HG03039 (cell line): ENCODE measurements around the gene ARHGAP10.

Source experiments
- ATAC-seq: cut with Tn5 transposase; IDR thresholded peaks from one replicate; pipeline ENCODE4 v1.9.1; 2021; ENCODE audit warnings: mild to moderate bottlenecking, moderate library complexity; ENCODE audit not compliant: unreplicated experiment

The ARHGAP10 gene

DNA sequence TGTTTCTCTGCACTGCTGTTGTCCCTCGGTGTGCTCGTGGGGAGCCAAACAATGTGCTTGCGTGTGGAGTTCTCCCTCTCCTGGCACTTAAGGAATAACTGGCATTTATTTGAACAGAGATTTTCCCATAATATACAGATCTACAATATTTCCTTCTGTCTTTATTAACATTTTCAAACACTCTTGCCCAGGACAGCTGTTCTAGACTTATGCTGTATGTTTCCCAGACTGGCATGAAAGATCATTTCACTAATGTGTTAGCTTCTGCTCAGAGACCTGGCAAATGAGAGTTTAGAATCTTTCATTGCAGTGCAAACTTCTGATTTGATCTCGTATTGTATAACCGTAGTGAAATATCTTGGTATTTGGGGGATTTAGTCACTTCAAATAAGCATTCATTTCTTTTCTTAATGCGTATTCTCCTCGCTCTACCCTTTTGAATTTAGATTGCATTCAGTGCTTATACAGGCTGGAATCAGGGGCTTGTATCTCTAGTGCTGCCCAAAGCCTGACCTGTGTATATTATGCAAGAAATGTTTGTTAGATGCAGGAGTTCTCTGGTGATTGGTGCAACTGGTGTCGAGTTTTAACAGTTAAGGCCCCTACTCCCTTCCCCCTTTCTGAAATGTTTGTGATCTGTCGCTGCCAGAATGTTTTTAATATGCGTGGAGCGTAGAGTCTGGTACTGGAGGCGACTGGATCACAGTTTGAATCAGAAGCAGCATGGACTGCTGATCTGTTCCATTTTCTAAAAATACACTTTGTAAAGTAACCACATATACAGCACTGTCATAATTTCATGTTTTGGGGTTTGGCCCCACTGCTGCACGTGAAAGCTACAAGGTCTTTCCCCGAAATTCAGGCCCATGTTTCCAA, 326.3 kb downstream of the ARHGAP10 start:
- no peak for ATAC-seq

DNA sequence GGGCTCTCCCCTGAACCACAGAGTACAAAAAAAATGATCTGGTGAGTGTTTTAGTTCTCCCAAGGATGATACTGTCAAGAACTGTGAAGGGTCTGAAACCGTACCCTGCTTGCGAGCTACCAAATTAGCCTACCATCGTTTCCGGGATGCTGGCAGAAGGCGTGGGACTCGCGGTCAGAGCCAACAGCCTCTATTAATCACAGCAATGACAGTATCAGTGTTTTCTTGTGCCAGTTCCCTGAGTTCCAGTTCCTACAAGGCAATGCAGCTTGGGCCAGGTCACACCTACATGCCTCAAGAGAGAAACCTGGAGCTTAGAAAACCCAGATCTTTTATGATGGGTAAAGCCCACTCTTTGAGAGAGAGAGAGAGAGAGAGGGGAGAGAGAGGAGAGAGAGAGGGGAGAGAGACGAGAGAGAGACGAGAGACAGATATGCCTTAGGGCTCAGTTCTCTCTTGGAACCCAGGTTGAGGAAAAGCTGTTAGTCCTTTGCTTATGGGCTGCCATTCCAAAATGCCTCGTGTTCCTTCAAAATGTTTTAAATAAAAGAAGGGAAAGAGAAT, 327.8 kb downstream of the ARHGAP10 start:
- ATAC-seq: no peak

DNA sequence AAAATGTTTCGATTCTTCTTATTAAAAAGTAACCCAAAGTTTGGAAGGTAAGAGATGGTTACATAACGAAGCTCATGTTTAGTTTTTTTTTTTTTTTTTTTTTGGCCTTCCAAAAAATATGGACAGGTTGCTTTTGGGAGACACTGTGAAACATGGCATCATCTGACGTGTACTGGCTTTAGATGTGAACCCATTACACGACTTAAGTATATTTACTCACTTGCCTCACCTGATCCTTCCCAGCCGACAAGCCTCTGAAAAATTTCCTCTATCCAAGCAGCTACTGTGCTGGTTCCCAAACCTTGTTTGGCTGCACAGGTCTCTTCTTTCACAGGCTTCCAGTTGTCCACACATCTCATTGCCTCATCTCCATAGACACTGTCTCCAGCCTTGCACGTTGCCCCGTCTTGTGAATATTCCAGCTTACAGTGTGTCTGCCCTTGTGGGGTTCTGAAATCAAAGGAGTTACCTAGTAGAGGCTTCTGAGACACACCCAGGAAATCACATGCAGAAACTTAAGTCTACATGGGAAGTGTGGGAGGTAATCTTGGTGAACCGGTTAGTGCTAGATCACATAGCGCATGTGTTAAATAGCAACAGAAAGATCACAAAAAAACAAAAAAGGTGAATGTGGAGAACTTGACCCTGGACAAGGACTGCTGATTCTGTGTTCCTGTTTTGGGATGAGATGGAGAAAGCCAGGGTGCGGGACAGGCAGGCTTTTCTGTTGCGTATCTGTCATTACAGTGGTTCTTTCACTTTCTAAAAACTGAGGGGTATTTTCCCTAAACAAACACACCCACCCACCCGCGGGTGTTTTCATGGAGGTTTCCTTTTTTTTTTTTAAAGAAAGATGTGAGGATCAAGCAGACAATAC, 328.6 kb downstream of the ARHGAP10 start:
- no peak for ATAC-seq

DNA sequence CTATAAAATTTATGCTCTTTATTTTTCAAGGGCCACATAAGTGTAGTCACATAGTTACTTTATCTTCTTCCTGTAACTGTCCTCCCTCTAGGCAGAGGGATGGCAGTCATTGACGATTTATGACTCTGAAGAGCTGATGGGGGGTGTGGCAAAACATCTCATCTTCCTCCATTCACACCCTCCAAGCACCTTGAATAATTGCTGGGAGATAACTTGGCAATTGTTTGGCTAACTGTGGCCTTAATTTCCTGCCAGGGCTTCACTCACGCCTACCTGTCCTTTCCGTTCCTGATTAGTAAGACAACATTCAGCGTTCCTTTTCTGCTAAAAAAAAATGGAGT, 329.2 kb downstream of the ARHGAP10 start:
- no peak for ATAC-seq

DNA sequence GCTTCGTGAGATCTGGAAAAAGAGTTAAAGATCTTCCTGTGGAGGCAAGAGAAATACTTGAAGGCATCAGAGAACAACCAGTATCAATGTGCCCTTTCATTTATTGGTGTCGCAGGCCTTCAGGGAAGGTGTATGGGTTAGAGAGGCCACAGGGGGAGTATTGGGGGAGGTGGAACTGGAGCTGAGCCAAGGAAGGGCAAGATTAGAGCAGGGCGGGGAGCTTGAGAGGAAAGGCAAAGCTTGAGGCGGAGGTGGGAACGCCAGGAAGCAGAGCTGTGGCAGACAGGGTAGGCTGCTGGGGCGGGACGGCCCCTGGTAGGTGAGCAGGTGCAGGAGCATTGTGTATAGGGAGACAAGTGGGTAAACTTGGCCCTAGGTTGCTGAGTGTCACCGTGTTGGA, 329.9 kb downstream of the ARHGAP10 start:
- no peak for ATAC-seq

DNA sequence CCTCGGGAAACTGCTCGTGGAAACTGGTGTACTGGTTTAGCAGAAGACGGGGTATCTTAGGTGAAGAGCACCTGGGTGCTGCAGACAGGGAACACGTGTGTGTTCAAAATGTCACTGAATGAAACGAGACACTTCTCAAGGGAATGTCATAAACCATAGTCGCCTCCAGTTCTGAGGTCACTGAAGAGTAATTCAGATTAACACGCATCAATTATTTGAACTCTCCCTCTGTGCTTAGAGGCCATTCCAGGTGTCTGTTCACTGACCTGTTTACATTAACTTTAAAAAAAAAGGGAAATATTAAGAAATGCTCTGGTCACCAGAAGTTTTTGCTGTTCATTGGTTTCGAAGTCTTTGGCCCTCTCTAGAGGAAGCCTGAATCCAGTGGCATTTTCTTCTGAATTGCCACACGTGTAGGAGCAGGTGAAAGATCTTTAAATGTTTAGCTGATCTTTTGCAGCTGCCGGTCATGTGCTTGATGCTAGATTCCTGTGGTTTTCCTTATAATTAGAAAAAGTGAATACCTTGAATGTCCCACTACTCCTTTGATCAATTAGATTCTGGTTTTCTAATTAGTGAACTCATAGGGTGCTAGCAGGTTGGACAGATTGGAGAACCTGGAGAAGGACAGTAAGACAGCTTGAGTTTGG, 330.5 kb downstream of the ARHGAP10 start:
- no peak for ATAC-seq

DNA sequence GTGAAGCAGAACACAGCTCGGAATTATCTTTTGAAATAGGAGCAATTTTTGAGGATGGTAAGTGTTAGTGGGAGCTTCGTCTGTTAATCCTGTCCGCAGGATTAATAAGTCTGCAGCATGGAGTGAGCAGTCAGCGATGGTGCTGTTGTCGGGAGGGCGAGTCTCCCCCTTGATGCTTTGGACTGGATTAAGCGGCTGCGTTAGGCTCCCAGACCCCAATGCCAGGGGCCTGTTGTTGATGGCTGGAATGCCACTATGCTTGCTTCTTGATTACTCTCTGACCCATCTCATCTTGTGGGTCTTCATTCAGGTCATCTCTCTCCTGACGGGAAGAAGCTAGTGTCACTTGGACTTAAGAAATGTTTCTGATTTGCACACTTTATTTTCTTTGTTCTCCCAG, 332.6 kb downstream of the ARHGAP10 start:
- ATAC-seq: no peak

DNA sequence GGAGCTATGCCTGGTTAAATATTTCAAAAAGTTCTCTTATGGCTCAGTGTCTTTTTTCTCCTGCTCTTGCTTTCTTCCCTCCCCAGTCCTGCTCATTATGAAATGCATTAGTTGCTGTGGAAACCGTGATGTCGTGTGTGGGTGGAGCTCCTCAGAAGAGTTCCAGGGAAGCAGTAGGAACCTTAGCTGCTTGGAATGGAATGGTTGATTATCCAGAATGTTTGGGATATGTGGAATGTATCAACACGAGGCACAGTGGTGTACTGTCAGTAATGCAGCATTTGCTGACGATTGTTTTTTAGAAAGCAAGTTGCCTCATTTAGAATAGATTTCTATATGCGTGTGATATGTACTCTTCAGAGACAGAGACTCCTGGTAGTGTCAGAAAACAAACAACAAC, 333.2 kb downstream of the ARHGAP10 start:
- ATAC-seq: no peak

DNA sequence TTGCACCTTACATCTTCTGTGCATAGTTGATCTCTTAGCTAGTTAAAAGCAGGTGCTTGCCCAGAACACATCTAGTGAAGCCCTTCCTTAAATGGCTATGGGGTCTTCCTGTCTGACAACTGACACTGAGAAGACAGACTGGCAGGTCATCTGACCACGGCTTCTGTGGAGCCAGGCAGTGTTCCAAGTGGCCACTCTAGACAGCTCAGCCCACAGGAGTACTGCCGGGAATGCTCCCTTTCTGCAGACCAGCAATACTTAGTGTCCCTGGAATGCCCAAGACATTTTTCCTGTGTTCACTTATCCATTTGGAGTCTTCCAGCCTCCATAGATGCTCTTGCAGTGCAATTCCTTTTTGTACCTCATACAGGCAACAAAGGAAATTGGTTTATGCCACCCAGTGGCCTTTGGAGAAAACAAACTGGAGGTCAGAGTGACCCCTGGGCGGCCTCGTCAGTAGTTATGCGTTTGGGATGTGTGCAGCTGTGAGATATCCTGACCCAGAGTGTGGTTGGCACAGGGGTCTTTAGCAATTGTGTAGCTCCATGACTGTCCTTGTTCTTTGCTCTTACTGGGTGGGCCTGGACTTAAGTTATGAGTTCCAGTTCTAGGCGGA, 335.5 kb downstream of the ARHGAP10 start:
- ATAC-seq: no peak

DNA sequence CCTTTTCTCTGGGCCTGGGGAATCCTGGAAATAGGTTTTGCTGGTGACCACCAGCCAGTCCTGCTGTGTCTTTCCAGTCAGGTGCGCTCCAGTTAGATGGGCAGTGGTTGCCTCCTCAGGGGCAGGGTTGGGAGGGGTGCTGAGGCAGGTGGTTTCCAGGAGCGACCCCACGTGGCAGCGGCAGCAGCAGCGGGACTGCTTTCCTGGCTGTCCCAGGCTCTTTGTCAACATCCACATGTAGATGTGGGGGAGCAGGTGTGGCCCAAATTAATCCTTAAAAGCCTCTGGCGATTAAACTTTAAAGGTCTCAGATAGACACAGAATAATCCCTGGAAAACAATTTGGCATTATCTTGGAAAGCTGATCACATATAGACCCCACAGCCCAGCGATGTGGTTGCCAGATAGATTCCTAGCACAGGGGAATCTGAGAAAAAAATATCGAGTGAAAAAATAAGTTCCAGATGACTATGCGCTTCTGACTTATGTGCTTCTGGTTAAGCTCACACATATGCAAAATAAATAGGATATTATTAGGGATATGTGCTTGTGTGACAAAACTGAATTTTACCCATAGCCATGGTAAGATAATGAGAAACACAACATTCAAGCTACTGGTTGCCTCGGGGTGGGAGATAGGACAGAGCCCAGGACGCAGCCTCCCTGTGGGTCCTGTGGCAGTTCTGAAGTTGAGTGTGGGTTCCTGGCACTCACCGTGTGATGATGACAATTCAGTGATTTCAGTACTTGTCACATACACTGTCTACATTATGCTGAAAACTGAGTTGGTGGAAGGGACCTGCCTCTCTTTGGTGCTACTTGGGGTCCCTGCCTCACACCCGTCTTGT, 336.4 kb downstream of the ARHGAP10 start:
- ATAC-seq: no peak

DNA sequence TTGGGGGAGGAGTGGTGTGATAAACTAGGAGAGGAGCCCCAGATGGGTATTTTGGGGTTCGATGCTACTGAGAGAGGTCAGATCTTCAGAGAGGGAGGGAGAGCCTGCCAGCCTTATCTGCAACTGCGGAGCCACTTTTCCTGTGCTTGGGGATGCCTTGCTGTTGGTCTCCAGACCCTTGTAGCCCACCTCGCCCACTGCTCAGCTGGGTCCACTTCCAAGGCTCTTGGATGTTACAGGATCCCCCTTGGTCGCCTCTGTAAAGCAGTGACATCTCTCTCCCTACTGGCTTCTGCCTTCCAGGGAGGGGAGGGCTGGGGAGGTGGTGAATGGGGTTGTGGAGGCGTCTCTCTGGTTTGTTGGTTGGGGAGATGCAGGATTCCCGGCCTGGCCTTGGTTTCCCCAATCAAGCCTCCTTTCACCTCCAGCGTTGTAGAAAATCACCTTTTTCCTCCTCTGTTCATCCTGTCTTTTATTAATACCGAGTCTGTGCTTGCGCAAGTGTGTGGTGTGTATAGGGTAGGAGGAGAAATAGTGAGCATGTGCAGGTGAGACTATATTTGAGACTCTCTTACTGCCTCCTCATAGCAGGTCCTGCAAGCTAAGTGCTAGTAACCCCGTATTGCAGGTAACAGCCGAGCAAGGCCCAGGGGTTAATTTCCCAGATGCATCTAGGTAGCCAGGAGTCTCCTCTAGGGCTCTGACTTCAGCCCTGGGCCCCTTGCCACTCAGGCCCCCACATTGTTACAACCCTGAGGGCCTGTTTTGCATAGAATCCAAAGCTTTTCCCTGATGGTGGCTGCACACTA, 337.4 kb downstream of the ARHGAP10 start:
- no peak for ATAC-seq

DNA sequence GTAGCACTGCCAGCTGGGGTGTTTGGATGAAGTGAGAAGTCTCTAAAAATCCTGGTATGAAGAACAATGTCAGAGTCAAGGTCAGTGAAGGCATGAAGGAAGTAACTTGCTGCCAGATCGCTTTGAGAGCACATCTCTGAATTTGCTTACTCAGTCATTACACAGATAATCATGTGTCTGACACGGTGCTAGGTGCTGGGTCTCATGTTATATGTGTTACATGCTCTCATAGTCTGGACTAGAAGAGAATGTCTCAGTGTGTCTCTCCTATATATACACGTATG, 337.9 kb downstream of the ARHGAP10 start:
- ATAC-seq: no peak

DNA sequence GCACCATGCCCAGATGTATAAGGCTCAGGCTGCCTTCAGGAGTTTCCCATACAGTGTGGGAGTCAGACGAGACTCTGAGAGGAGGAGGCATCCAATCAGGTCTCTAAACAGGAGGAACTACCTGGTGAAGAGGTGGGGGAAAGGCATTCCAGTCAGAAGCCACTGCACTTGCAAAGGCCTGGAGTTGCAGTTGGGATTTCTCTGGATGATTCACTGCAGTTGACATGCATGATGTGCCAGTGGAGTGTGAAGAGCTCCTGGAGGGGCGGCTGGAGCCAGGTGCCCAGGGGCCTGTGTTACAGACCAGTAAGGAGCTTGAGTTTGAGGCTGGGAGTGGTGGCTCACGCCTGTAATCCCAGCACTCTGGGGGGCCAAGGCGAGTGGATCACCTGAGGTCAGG, 339.1 kb downstream of the ARHGAP10 start:
- no peak for ATAC-seq

DNA sequence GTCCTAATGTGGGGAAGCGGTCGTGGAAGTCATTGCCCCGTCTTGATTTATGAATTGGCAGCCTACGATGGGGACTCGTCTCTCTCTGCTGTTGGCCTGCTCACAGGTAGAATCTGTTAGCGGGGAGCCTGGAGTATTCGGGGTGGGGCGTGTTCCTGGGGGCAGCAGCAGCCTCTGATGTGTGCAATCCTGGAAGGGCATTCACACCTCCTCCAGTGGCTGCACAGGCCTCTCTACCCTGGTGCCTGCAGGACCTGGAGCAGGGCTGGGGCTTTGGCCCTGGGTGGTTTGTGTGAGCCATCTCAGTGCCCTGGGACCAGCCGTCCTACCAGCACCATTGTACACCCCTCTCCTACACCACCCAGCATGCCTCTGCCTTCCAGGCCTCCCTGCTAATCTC, 340.9 kb downstream of the ARHGAP10 start:
- ATAC-seq: no peak

DNA sequence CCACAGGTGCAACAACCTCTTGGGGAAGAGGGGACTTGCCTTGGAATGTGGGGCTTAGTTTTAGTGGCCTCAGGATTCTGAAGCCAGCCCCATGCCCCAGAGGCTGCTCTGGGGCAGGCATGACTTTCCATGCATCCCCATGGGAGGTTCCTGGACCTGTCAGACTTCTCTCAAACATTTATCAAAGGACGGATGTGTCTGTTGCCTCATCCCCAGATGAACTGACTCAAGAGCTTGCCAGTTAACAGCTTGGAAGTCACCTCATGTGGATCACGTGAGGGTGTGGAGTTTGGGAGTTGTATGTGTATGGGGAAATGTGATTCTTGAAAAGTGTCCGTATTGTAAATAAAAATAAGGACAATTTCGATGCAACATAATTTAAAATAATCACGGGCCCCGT, 341.5 kb downstream of the ARHGAP10 start:
- ATAC-seq: no peak

DNA sequence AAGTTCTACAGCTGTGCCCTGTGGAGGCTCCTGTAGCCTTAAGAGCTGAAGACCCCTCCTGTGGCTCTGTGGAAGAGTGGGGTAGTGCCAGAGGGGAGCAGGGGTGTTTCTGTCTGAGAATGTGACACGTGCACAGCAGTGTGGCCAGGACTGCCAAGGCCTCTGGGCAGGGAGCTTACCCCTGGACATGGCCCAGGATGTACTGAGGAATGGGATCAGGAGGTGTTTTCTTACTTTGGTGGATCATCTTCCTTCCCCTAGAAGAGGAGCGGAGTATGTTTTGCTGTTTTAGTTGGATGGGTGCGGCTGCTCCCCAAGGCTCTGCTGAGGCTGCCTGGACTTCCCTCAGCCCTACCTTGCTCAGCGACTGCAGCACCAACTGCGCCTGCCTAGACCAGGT, 342.6 kb downstream of the ARHGAP10 start:
- ATAC-seq: no peak

DNA sequence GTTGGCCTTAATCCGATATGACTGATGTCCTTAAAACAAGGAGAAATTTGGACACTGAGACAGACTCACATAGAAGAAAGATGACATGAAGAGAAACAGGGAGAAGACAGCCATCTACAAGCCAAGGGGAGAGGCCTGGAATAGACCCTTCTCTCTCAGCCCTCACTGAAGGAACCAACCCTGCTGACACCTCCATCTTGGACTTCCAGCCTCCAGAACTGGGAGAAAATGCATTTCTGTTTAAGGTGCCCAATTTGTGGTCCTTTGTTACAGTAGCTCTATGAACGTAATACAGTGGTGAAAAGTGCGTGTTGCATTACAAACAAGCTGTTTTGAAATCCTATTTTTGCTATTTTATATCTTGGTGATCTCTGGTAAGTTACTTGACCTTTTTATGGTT, 343.6 kb downstream of the ARHGAP10 start:
- ATAC-seq: no peak

DNA sequence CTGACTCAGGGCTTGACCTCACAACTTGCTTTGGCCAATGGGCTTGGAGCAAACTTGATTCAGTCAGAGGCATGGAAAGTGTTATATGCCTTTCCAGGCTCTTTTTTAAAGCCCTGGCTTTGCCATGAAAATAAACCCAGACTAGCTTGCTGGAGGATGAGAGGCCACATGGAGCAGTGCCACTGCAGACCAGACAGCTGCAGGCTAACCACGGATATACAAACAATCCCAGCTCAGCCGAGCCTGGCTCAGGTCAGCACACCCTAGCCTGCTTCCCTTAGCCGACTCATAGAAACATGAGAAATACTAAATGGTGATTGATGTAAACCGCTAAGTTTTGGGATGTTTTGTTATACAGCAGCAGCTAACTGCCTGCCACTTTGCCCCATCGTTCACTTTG, 345.1 kb downstream of the ARHGAP10 start:
- no peak for ATAC-seq

DNA sequence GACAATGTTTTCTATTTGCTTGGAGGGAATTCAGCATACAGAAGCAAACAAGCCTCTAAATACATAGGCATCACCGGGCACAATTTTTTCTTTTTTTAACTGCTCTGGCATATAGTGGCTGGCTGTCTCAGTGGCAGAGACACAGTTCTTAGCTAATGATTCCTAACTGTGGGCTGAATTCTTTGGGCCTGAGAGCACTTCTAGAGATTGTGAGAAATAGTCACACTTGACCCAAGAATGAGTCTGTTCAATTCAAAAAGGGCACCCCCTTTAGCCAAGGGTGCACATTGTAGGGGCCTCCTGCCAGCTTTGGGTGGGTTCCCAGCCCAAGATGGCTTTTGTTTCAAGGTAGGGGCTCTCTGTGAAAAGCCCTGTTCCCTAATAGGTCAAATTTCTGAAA, 345.7 kb downstream of the ARHGAP10 start:
- ATAC-seq: no peak
